GM20000 (cell line): ENCODE measurements around the gene SF3A2.

Experiments
- DNase-seq: peaks from one replicate; pipeline ENCODE4 v3.0.0; 2012; ENCODE audit warnings: low spot score
- TF ChIP-seq, protein P1 (sequence below): IDR thresholded peaks from 2 replicates; pipeline ENCODE4 v1.5.1; 2012; ENCODE audit warnings: mild to moderate bottlenecking, control low read depth; ENCODE audit errors: extremely low read depth, missing control alignments

SF3A2 gene

DNA sequence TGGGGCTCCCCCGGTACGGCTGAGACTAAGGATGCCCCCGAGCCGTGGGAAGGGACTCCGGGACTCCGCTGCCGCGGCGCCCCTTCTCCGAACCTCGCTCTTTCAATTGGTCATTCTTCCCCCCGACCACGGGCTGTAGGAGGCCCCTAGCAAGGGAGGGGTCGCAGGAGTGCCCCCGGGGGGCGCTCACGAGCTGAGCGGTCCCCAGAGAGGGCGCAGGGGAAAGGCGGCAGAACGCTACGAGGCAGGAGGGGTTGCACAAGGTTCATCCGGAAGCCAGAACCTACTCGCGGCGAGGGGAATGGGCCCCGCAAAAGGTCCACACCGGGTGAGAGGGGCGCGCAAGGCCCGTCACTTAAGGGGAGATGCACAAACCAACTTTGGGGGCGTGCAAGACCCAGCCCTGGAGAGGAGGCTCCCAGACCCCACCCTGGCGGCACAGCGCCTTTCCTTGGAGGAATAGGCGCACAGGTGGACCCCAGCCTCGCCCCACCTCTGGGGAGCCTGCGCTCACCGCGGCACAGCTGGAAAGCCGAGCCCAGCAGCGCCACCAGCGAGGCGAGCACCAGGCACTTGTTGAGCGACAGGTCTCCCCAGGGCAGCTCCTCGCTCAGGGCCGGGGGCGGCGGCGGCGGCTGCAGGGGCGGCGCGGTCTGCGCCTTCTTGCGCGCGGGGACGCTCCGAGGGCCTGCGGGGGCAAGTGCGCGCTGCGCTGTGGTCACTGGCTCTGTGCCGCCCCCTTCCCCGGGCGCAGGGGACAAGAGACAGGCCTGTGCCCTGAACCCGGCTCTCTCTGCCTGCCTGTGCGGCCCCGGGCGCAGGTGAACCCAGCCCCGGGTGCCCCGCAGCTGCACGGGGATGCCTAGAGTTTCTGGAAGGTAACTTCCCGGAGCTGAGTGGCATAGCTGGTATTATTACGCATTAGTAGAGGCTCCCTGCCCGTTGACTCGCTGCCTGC is 16.8 kb downstream of the SF3A2 start:
- TF ChIP-seq, protein P1, sequence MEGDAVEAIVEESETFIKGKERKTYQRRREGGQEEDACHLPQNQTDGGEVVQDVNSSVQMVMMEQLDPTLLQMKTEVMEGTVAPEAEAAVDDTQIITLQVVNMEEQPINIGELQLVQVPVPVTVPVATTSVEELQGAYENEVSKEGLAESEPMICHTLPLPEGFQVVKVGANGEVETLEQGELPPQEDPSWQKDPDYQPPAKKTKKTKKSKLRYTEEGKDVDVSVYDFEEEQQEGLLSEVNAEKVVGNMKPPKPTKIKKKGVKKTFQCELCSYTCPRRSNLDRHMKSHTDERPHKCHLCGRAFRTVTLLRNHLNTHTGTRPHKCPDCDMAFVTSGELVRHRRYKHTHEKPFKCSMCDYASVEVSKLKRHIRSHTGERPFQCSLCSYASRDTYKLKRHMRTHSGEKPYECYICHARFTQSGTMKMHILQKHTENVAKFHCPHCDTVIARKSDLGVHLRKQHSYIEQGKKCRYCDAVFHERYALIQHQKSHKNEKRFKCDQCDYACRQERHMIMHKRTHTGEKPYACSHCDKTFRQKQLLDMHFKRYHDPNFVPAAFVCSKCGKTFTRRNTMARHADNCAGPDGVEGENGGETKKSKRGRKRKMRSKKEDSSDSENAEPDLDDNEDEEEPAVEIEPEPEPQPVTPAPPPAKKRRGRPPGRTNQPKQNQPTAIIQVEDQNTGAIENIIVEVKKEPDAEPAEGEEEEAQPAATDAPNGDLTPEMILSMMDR = peak; percentile 24
- peak; percentile 79 for DNase-seq

DNA sequence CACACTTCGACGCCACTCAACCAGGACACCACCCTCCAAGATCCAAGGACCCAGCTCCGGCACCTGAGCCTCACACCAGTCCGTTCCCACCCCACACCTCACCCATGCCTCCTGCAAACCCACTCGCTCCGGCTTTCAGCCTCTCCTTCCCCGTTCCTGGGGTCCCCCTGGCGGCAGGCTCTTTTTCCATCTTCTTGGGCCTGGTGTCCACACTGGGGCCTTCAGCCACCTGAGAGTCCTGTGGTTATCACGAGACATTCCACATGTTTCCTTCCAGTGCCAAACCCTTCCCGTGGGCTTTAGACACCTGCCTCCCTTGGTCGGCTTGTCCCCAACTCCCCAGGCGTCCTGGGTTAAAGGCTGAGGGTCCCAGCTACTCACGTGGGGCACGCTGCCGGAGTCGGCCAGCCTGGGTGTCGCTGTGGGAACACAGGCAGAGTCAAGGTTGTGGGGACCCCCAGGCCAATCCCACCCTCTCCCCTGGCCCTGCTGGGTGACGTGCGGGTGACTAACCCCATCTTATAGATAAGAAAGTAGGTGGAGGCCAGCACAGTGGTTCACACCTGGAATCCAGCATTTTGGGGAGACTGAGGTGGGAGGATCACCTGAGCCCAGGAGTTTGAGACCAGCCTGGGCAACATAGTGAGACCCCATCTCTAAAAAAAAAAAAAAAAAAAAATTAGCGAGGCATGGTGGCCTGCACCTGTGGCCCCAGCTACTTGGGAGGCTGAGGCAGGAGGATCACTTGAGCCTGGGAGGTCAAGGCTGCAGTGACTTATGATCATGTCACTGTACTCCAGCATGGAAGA is 17.6 kb downstream of the SF3A2 start:
- TF ChIP-seq, protein P1 = no peak
- no peak for DNase-seq

DNA sequence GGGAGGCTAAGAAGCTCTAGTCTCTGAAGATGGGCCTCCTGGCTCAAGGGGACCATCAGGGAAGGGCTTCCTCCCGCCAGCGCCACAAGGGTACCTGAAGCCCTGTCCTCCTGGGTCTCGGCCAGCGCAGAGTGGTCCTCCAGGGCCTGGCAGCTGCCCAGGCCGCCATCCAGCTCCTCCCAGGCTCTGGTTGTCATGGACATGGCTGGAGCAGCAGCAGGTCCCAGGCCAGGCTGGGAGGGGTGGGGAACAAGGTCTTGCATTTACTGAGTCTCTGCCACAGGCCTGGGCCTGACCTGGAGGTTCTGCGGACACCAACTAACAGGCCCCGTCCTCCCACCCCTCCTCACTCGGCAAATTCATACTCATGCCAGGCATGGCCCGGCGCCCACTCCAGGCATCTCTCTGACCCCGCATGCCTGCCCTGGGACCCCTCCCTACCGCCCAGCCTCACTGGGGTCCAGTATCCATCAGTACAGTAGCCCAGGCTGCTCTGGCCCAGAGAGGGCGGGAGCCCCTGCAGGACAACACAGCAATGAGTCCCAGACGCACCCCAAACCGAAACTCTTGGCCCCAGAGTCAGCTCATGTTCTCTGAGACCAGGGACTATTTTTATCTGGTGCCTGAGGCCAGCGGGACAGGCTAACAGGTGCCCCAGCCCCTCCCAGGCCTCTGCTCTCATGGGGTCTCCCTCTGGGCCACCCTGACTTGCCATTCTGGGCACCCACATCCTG is 18.7 kb downstream of the SF3A2 start:
- TF ChIP-seq, protein P1 = no peak
- peak; percentile 53 for DNase-seq

DNA sequence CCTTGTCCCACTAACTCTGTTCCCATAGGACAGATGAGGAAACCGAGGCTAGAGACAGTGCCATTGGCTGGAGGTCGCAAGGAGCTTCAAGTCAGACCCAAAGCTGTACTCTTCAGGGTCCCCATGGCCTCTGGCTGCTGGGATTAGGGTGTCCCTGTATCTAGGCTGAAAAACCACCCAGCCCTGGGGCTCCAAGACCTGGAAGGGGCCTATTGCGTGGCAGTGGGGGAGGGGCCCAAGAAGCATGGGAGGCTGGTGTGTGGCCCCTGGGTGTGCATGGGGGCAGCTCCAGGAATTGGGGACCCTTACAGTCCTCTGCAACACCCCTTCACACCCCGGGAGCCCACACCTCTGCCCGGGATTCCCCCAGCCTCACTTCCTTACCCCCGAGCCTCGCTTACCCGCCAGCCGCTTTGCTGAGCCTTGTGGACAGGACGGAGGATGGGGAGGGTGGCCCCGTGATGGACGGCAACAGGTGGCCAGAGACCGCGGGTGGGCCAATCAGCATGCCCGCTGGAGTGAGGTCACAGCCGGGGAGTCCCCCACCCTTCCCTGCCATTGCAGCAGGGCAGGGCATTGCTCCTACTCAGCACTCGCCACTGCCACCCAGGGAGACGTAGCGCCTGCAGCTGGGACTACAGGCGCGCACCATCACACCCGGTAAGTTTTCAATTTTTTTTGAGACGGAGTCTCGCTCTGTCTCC is 19.5 kb downstream of the SF3A2 start, which contains the start of gene JSRP1:
Gene JSRP1, minus strand, starts transcription at position 436 of the 704 bp plus-strand sequence. CDS start 1,103 bp downstream, outside the sequence.
- peak; percentile 75 for DNase-seq
- TF ChIP-seq, protein P1 = no peak

DNA sequence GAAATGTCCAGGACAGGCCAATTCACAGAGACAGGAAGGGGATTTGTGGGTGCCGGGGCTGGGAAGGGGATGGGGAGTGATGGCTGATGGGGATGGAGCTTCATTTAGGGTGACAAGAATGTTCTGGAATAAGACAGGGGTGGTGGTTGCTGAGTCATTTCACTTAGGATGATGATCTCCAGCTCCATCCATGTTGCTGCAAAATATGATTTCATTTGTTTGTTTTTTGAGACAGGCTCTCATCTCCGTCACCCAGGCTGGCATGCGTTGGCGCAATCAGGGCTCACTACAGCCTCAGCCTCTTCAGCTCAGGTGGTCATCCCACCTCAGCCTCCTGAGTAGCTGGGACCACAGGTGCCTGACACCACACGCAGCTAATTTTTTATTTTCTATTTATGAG is 22.7 kb downstream of the SF3A2 start:
- TF ChIP-seq, protein P1 = no peak
- no peak for DNase-seq

DNA sequence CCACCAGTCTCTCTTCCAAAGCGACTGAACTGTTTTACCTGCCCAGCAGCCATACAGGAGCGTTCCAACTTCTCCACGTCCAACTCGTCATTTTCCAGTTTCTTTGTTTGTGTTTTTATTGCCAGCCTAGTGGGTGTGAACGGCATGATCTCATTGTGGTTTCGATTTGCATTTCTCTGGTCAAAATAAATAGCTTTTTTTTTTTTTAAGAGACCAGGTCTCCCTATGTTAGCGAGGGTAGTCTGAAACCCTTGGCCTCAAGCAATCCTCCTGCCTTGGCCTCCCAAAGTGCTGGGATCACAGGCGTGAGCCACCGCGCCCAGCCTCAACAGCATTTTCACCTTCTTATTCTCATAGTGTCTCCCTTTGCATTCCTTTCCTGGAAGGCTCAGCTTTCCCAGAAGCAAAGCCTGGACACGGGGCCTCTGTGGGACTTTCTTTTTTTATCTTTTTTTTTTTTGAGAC is 23.7 kb downstream of the SF3A2 start:
- DNase-seq = no peak
- TF ChIP-seq, protein P1 = no peak
